A549 (cell line): Measurements from ENCODE around the gene LIPE. TPM values are rescaled to one million over a fixed set of nuclear protein-coding genes. Genes with fewer than 3 reads are reported as not detected.

Experiments
- ATAC-seq, 2 experiments: fragments of 200-7000 bp in 1 of 2; fragments of >200 bp in 1 of 2; cut with Nextera tagmentation in 1 of 2; cut with Tn5 transposase in 1 of 2; 3 replicates each; pipeline versions ENCODE4 v1.8.0 to v1.9.1; 2018 to 2020; ENCODE audit warnings: mild to moderate bottlenecking in 1 of 2, moderate library complexity in 1 of 2
- CTCF ChIA-PET: fragments of 300-600 bp; sonication (Branson Sonifier 250); formaldehyde crosslinking; extraction: SDS; loops from one replicate; lab custom pipeline; 2021; ENCODE audit warnings: antibody characterized with exemption, inconsistent platforms; lab: Yijun Ruan, JAX
- POLR2A ChIA-PET: fragments of 350-600 bp; formaldehyde crosslinking; extraction: SDS; loops from one replicate; lab custom pipeline; 2021; ENCODE audit warnings: antibody characterized with exemption, inconsistent platforms; lab: Yijun Ruan, JAX
- DNase-seq, 2 experiments: peaks; one replicate each; pipeline versions ENCODE4 v3.0.0 to v3.0.0-alpha.2; 2011 to 2016; ENCODE audit warnings: low read depth in 1 of 2, low spot score in 1 of 2
- FAIRE-seq: peaks from 2 replicates; lab custom pipeline; 2011; peaks lifted over from hg19 to GRCh38; lab: Jason Lieb, UNC
- H3K27ac ChIP-seq, 2 experiments: fragments of >200 bp; sonication (Bioruptor Twin); formaldehyde crosslinking; 3 replicates each; pipeline ENCODE4 v1.5.1; 2016 to 2017
- H3K4me1 ChIP-seq: fragments of >200 bp; sonication (Bioruptor Twin); formaldehyde crosslinking; 3 replicates; pipeline ENCODE4 v1.6.1; 2016
- H3K4me2 ChIP-seq: fragments of >200 bp; sonication (Bioruptor Twin); formaldehyde crosslinking; 3 replicates; pipeline ENCODE4 v1.6.1; 2016
- H3K4me3 ChIP-seq: fragments of >200 bp; sonication (Bioruptor Twin); formaldehyde crosslinking; 3 replicates; pipeline ENCODE4 v1.5.1; 2016
- H3K9me3 ChIP-seq: fragments of >200 bp; sonication (Bioruptor Twin); formaldehyde crosslinking; 3 replicates; pipeline ENCODE4 v1.6.1; 2016
- CBX8 ChIP-seq: fragments of 200-600 bp; sonication (generic); IDR thresholded peaks from 2 replicates; pipeline ENCODE4 v1.6.1; 2016
- EP300 ChIP-seq, 2 experiments: fragments of >200 bp; sonication (Bioruptor Twin); formaldehyde crosslinking; IDR thresholded peaks; 2 replicates in 1 of 2; 3 replicates in 1 of 2; pipeline ENCODE4 v1.6.1; 2016 to 2017
- FOSB ChIP-seq: fragments of 250-450 bp; sonication (Bioruptor Pico); IDR thresholded peaks from 2 replicates; pipeline ENCODE4 v1.5.0; 2020; ENCODE audit warnings: mild to moderate bottlenecking, moderate library complexity
- FOSL2 ChIP-seq, 2 experiments: fragments of 450-650 bp in 1 of 2; fragments of >200 bp in 1 of 2; sonication (Bioruptor Twin) in 1 of 2; formaldehyde crosslinking; IDR thresholded peaks; 2 replicates each; pipeline versions ENCODE4 v1.5.0 to v1.6.1; 2016 to 2020; ENCODE audit warnings: mild to moderate bottlenecking in 1 of 2, moderate library complexity in 1 of 2
- FOXS1 ChIP-seq: fragments of 250-450 bp; sonication (Bioruptor Pico); IDR thresholded peaks from 2 replicates; pipeline ENCODE4 v1.5.0; 2020; ENCODE audit warnings: mild to moderate bottlenecking, moderate library complexity
- HDAC2 ChIP-seq: fragments of 200-600 bp; sonication (generic); IDR thresholded peaks from 2 replicates; pipeline ENCODE4 v1.6.1; 2016
- HES2 ChIP-seq: fragments of >200 bp; sonication (Bioruptor Twin); formaldehyde crosslinking; IDR thresholded peaks from 2 replicates; pipeline ENCODE4 v1.6.1; 2016
- HEYL ChIP-seq: fragments of 250-450 bp; sonication (Bioruptor Pico); IDR thresholded peaks from 2 replicates; pipeline ENCODE4 v1.8.0; 2021; ENCODE audit warnings: mild to moderate bottlenecking, moderate library complexity
- HMGXB4 ChIP-seq: fragments of 250-450 bp; sonication (Bioruptor Pico); IDR thresholded peaks from 2 replicates; pipeline ENCODE4 v1.5.0; 2021; ENCODE audit warnings: mild to moderate bottlenecking, moderate library complexity, borderline replicate concordance
- HOXA7 ChIP-seq: fragments of 250-450 bp; sonication (Bioruptor Pico); IDR thresholded peaks from 2 replicates; pipeline ENCODE4 v1.5.0; 2020; ENCODE audit warnings: mild to moderate bottlenecking, moderate library complexity
- JUNB ChIP-seq: fragments of >200 bp; sonication (Bioruptor Twin); formaldehyde crosslinking; IDR thresholded peaks from 2 replicates; pipeline ENCODE4 v1.6.1; 2016
- NFE2L2 ChIP-seq: fragments of 150-350 bp; conservative IDR thresholded peaks from 2 replicates; pipeline ENCODE4 v1.6.1; 2014; ENCODE audit warnings: low read length
- PBX3 ChIP-seq: IDR thresholded peaks from 2 replicates; pipeline ENCODE4 v1.6.1; 2012
- PHF8 ChIP-seq: fragments of 200-600 bp; sonication (generic); IDR thresholded peaks from 2 replicates; pipeline ENCODE4 v1.6.1; 2016; ENCODE audit warnings: low read depth, mild to moderate bottlenecking, antibody characterized with exemption, moderate library complexity, borderline replicate concordance
- RNF2 ChIP-seq: fragments of 200-600 bp; sonication (generic); IDR thresholded peaks from 2 replicates; pipeline ENCODE4 v1.6.1; 2016; ENCODE audit warnings: low read depth, mild to moderate bottlenecking, antibody characterized with exemption, moderate library complexity, borderline replicate concordance
- SMC3 ChIP-seq: fragments of >200 bp; sonication (Bioruptor Twin); formaldehyde crosslinking; IDR thresholded peaks from 3 replicates; pipeline ENCODE4 v1.6.1; 2018; ENCODE audit warnings: inconsistent platforms
- SREBF2 ChIP-seq: fragments of 450-650 bp; IDR thresholded peaks from 2 replicates; pipeline ENCODE4 v1.6.1; 2014; ENCODE audit warnings: mild to moderate bottlenecking, moderate library complexity
- TP53 ChIP-seq: fragments of 250-450 bp; sonication (Bioruptor Pico); IDR thresholded peaks from 2 replicates; pipeline ENCODE4 v1.5.0; 2021; ENCODE audit warnings: mild to moderate bottlenecking, moderate library complexity
- WGBS: methylation state at CpG from one replicate; pipeline ENCODE4 v1.1.6; 2017; ENCODE audit errors: missing lambda C conversion rate; 5-methylcytosine and 5-hydroxymethylcytosine counted together
- polyA plus RNA-seq, 4 experiments: library from polyadenylated mRNA; depleted of rRNA in 3 of 4; stranded (reverse); fragments of >200 nt; fragmentation: RNase III in 1 of 4; extraction: RNeasy Plus Mini Kit Qiagen cat#74134 plus additional on column Dnase treatment in 1 of 4; gene quantifications; 2 replicates in 3 of 4; 3 replicates in 1 of 4; pipeline ENCODE4 v1.2.3, GENCODE V29; 2011 to 2017
- TF ChIP-seq, protein P1 (sequence below): fragments of >200 bp; sonication (Bioruptor Twin); formaldehyde crosslinking; IDR thresholded peaks from 3 replicates; pipeline ENCODE4 v1.6.1; 2016
- TF ChIP-seq, protein P2 (sequence below): IDR thresholded peaks from 2 replicates; pipeline ENCODE4 v1.6.1; 2012

Gene LIPE
- polyA plus RNA-seq, 2 of the 4 experiments (the other 2 are of a cell fraction): 1.6 to 3.2 TPM

DNA sequence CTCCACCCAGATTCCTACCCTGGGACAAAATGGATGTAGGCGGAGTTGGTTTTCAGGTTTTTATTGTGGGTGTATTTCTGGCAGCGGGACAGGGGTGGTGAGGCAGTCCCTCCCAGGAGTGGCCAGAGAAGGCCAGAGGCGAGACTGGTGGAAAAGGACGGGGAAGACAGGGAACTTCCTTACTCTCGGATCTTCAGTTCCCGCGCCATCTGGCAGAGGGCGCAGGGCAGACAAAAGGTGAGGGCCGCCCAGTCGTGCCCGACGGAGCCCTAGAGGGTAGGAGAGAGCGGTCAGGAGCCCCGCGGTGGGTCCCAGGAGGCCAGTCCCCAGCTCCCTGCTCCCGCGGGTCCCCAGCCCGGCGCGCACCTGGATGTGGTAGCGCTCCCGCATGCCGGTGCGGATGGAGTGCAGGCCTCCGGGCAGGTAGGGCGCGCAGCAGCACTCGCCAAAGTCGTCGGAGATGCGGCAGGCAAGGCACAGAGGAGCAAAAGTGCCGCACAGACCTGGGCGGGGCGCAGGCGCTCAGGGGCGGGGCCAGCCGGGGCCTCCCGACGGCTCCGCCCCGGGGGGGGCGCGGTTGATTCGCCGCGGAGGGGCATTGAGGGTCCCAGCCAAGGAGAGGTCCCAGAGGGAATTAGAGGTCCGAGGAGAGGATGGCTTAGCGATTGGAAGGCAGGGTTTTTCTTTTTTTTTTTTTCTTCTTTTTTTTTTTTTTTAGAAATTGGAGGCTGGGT, 40.0 kb downstream of the LIPE start (continued):
- no peak for TF ChIP-seq HES2

DNA sequence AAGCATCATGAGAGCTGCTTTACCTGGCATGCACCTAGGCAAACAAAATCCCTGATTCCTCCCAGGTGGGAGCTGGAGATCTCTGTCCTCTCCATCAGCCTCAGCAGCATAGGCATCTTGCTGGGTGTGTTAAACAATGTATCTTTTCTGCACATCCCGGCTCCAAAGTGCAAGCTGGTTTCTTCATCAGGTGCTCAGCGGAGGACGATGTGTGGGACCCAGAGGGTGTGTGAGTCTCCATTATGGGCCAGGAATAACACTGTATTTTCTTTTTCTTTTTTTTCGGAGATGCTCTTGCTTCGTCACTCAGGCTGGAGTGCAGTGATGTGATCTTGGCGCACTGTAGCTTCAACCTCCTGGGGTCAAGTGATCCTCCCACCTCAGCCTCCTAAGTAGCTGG, 47.0 kb downstream of the LIPE start:
- H3K27ac ChIP-seq: no peak overlapping the region
- H3K4me2 ChIP-seq: no peak overlapping the region
- no peak for DNase-seq
- no peak for TF ChIP-seq HEYL (CRISPR knock-in tag)
- TF ChIP-seq SMC3: no peak
- no peak for TF ChIP-seq FOSB (CRISPR knock-in tag)
- no peak for TF ChIP-seq JUNB
- TF ChIP-seq TP53 (CRISPR knock-in tag): no peak
- TF ChIP-seq EP300 (IDR thresholded peaks at IDR 0.05): no peak
- no peak for TF ChIP-seq FOXS1 (CRISPR knock-in tag)
- no peak for TF ChIP-seq FOSL2 (IDR thresholded peaks at IDR 0.05)
- no peak for TF ChIP-seq FOSL2 (CRISPR knock-in tag; IDR thresholded peaks at IDR 0.05)
- no peak for TF ChIP-seq CBX8
- no peak for TF ChIP-seq PBX3
- no peak for TF ChIP-seq NFE2L2
- no peak for TF ChIP-seq HDAC2
- TF ChIP-seq RNF2: no peak
- TF ChIP-seq, protein P1, sequence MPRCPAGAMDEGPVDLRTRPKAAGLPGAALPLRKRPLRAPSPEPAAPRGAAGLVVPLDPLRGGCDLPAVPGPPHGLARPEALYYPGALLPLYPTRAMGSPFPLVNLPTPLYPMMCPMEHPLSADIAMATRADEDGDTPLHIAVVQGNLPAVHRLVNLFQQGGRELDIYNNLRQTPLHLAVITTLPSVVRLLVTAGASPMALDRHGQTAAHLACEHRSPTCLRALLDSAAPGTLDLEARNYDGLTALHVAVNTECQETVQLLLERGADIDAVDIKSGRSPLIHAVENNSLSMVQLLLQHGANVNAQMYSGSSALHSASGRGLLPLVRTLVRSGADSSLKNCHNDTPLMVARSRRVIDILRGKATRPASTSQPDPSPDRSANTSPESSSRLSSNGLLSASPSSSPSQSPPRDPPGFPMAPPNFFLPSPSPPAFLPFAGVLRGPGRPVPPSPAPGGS: no peak
- TF ChIP-seq, protein P2, sequence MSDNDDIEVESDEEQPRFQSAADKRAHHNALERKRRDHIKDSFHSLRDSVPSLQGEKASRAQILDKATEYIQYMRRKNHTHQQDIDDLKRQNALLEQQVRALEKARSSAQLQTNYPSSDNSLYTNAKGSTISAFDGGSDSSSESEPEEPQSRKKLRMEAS: no peak
- TF ChIP-seq SREBF2: no peak
- TF ChIP-seq HOXA7: no peak
- TF ChIP-seq HMGXB4 (CRISPR knock-in tag): no peak
- TF ChIP-seq PHF8: no peak
- POLR2A ChIA-PET: interaction anchor here (3.1 kb wide), 1 partner anchor 17 kb away, joined by 16 read pairs; no protein-coding TSS in a partner anchor
- 66% methylated on average over 6 of the region's 6 CpGs for WGBS
- FAIRE-seq: no peak
- CTCF ChIA-PET: interaction anchor here (0.7 to 14.1 kb wide), 12 partner anchors 12 to 272 kb away, joined by 3 to 288 read pairs (median 4); no protein-coding TSS in a partner anchor
- no peaks in the 10 kb centered on the region for H3K9me3 ChIP-seq
- ATAC-seq: no peak
- no peaks in the 10 kb centered on the region for H3K4me1 ChIP-seq
- no peak overlapping the region for H3K4me3 ChIP-seq
